B cell (primary cell): ENCODE data around the gene ITGA7.

ENCODE experiments used
- EZH2 ChIP-seq: IDR thresholded peaks from 2 replicates; pipeline ENCODE4 v1.6.1; 2012; ENCODE audit warnings: borderline replicate concordance, low read depth, mild to moderate bottlenecking, moderate library complexity, low read length; ENCODE audit not compliant: insufficient read depth, poor library complexity, severe bottlenecking
- TF ChIP-seq, protein P1 (sequence below): fragments of 200-600 bp; IDR thresholded peaks from one replicate; pipeline ENCODE4 v1.8.0; 2022; ENCODE audit warnings: antibody characterized with exemption, mild to moderate bottlenecking

DNA sequence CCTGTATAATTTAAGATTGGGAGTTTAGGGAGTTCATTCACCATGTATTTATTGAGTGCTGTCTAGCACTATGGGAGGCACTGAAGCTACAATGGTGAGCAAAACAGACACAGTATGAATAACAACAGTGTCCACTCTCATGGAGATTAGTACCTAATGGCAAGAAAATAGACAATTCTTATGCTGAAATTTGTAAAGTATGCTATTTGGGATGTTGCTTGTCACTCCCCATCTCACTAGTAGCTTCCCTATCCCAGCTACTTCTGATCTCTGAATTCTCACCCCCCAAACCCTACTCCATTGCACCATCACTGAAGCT lies 39.2 kb upstream of the ITGA7 start:
- TF ChIP-seq, protein P1, sequence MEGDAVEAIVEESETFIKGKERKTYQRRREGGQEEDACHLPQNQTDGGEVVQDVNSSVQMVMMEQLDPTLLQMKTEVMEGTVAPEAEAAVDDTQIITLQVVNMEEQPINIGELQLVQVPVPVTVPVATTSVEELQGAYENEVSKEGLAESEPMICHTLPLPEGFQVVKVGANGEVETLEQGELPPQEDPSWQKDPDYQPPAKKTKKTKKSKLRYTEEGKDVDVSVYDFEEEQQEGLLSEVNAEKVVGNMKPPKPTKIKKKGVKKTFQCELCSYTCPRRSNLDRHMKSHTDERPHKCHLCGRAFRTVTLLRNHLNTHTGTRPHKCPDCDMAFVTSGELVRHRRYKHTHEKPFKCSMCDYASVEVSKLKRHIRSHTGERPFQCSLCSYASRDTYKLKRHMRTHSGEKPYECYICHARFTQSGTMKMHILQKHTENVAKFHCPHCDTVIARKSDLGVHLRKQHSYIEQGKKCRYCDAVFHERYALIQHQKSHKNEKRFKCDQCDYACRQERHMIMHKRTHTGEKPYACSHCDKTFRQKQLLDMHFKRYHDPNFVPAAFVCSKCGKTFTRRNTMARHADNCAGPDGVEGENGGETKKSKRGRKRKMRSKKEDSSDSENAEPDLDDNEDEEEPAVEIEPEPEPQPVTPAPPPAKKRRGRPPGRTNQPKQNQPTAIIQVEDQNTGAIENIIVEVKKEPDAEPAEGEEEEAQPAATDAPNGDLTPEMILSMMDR, result no peak
- TF ChIP-seq EZH2, result no peak
